Middle frontal gyrus (tissue), 1 donor: ENCODE data around the gene CLEC12A.
"Not testable (repeated sequence)": the region's sequence is repeated elsewhere in the genome, so short reads cannot be mapped to it uniquely, and the experiment has no call there.

Source experiments
- DNase-seq: peaks from one replicate; pipeline ENCODE4 v3.0.0-alpha.2; 2015; ENCODE audit warnings: low spot score; ENCODE audit errors: extremely low spot score

Gene CLEC12A

DNA sequence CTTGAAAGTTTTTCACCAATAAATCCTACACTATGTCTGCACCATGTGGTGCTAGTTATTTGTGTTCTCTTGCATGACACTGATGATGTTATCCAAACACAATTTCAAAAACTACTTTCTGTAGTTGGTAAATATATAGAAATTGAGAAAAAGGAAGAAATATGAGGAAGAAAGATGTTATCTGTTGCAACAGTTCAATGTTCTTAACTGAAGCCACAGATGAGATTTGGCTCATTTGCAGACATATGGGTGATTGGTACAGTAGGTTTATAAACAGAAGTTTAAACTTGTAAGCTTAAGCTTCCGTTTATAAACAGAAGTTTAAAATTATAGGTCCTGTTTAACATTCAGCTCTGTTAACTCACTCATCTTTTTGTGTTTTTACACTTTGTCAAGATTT is at the start of gene CLEC12A:
Gene CLEC12A (plus strand): TSS at position 229 of the 400 bp plus-strand sequence. CDS start 188 bp downstream, outside the sequence.
- no peak for DNase-seq

GRCh38 chr12:9922429-9922828 is 48.8 kb upstream of the CLEC12A start:
- DNase-seq: no peak

DNA sequence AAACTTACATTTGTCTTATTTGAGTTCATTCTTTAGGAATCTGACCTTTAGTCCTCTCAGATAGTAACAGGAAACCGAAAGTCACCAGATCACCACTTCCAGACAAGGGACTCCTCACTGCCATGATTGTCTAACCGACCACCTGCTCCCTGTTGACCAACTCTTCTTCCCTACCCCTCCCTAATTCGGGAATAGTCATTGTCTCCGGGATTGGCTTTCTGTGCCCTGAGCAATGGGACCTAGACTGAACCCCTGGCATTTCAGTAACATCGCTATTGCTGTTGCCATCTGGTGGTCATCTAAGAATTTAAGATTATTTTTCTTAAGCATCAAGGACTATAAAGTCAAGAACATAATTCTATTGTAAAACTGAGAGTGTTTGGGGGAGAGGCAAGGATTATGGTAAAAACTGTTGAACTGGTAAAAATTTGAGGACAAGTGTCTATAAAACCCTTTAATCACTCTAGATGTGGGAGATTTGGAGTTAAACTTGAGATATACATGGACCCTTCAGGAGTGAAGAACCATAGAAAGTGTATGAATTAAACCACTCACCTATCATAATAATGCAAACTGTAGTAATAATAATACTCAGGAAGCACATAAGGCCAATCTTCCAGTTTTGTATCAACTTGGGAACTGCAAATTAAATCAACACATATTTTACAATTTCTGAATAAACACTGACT is 45.4 kb upstream of the CLEC12A start:
- DNase-seq: peak; percentile 27

DNA sequence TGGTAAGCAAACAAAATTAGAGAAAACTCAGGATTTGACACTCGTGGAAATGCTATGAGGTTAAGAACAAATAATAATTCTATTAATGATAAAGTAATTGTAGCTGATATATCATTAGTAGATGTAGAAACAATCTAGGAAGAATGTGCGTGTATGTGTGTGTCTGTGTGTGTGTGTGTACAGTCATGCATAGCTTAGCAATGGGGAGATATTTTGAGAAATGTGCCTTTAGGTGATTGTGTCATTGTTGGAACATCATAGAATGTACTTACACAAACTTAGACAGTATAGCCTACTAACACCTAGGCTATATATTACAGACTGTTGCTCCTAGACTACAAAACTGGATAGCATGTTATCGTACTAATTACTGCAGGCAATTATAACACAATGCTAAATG is 44.3 kb upstream of the CLEC12A start:
- DNase-seq: no peak

DNA sequence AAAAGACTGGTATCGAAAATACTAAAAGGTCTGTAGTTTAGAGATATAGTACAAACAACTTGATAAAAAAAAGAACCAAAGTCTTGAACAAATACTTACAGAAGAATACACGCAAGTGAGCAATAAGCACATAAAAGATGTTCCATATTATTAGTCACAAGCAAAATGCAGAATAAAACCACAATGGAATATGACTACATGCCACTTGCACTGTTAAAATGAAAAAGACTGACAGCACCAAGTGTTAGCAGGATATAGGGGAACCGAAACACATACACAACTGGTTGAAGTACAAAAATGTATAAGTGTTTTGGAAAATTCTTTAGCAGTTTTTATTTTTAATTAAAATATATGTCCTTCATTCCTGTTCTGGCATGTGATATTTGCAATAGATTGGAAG is 42.6 kb upstream of the CLEC12A start:
- DNase-seq: no peak

GRCh38 chr12:9931245-9931644 is 40.0 kb upstream of the CLEC12A start:
- DNase-seq: no peak

- no peak for DNase-seq
Observed at GRCh38 chr12:9932270-9932669, 38.9 kb upstream of the CLEC12A start, which contains the start of gene CLEC2A. TSS of gene CLEC2A (minus strand) at chr12:9932370. CDS start at chr12:9932329, 41 bp downstream.

DNA sequence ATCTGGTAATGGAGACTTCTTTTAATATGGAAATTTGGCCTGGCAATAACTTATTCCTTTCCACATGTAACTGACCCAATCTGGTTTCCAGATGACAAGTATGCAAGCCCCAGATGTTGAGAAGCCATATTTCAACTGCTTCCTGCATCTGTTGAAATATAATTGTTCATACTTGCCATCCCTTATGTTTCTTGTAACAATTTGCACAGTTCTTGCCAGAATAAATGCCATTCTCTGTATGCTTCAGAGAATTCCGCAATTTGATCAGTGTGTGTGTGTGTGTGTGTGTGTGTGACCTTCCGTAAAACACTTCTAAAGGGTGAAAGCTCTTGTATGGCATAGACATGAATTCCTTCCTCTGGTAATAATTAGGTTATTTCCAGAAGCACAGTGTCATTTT is 37.3 kb upstream of the CLEC12A start:
- DNase-seq: no peak

- DNase-seq: no peak
Observed at GRCh38 chr12:9935026-9935425, 36.2 kb upstream of the CLEC12A start.

GRCh38 chr12:9936591-9936990 is 34.6 kb upstream of the CLEC12A start:
- no peak for DNase-seq

DNA sequence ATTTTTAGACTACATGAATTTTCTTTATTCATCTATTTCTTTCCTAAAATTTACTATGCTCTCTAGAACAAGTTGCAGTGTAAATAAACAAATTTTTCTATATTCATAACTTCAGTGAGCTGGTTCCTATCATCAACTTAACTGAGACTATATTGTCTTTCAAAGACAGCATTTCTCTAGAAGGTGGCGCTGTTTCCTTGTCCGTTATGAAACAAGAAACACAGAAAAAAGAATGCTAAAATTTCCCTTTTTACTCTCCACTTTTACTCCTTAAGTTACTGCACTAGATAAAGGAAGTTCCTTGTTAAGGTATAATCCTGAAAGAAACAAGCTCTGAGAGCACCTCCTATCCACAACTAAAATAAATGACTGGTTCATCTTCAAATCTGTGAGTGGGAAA is 30.8 kb upstream of the CLEC12A start:
- DNase-seq: no peak

- DNase-seq: no peak
Observed at GRCh38 chr12:9941838-9942237, 29.4 kb upstream of the CLEC12A start.

DNA sequence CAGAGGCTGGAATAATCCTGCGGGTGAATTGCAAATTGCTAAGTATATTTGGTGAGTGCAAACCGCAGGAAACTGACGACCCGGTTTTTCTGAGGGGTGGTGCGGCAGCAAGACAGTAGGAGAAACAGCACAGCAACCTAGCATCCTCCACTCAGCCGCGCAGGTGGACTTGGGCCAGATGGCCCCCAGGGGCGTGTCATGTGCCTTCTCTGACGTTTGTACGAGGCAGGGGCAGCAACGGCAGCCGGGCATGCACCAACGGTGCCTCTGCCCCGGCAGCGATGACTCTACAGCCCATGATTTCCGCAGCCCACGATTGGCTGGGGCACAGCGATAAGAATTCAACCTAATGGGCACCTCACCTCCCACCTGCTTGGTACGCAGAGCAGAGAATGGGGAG is 28.0 kb upstream of the CLEC12A start:
- DNase-seq: no peak

- no peak for DNase-seq
Observed at GRCh38 chr12:9944391-9944790, 26.8 kb upstream of the CLEC12A start.

DNA sequence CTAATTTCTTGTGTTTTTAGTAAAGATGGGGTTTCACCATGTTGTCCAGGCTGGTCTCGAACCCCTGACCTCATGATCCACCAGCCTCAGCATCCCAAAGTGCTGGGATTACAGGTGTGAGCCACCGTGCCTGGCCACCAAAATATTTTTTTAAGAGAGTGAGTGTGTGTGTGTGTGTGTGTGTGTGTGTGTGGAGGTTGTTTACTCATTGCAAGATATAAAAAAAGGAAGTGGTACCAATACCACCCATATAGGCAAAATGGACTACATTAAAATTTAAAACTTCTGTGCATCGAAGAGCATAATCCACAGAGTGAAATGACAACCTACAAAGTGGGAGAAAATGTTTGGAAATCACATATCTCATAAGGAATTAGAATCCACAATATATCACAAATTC is 23.5 kb upstream of the CLEC12A start:
- DNase-seq: no peak

DNA sequence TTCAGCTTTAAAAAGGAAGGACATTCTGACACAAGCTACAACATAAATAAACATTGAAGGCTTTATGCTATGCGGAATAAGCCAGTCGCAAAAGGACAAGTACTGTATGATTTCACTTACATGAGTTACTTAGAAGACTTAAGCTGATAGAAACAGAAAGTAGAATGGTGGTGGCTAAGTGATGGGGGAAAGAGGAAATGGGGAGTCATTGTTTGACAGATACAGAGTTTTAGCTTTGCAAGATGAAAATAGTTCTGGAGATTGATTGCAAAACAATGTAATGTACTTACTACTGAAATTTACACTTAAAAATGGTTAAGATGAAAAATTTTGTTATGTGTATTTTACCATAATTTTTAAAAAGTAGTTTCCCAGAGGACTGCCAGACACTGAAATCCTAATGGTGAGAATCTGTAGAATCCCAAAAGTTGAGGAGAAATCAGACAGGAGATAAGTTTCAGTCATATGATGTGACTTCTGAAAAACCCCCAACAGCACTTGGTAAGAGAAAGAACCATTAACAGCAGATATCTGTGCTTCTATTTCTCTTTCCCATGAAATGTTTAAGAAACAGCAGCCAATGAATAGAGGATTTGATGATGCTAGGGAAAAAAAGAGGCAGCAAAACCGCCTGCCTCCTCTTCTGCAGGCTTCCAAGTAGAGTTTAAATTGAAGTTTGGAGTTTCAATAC is 22.5 kb upstream of the CLEC12A start:
- no peak for DNase-seq

- no peak for DNase-seq
Observed at GRCh38 chr12:9951026-9951675, 20.1 kb upstream of the CLEC12A start.

- DNase-seq: not testable (repeated sequence)
Observed at GRCh38 chr12:9952954-9953729, 18.1 kb upstream of the CLEC12A start.

DNA sequence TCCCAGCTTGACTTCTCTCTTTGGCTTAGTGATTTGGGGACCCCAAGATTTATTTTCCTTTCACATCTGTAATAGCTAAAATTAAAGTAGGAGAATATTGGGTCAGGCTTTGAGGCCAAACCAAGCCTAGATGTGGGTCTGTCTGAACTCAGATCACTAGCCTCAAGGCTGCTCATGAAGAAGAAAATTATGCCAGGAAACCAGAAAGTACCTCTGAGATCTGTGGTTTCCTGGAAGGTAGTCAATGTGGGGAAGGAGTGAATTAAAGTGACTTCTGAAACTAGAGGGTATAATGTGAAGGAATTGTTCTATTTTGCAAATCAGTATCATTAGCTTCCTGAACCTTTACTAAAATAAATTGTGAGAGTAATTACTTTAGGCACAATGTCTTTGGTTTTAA is 13.4 kb upstream of the CLEC12A start:
- no peak for DNase-seq

GRCh38 chr12:9960590-9960989 is 10.6 kb upstream of the CLEC12A start:
- no peak for DNase-seq

DNA sequence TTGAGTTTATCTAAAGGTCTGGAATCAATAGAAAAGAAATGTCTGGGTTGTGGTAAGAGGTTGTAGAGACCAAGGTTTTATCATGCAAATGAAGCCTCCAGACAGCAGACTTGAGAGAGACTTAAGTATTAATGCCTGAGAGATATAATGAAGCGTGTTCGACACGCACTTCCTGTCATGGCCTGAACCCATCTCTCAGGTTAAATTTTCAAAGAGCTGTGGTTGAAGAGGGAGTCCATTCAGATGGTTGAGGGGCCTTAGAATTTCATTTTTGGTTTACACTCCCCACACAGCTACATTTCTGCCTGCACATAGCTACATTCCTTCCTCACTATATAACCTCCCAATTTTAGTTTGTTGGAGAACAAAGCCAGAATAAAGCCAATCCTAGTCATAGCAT is 10.1 kb upstream of the CLEC12A start:
- no peak for DNase-seq

GRCh38 chr12:9961901-9962300 is 9.3 kb upstream of the CLEC12A start:
- DNase-seq: no peak
